SKM-1 treated with dmso at 0.1 percent for 144 hours (cell line): ENCODE data around the gene MAP4.
"Not testable (repeated sequence)": the region's sequence is repeated elsewhere in the genome, so short reads cannot be mapped to it uniquely, and the experiment has no call there.

Experiments used
- DNase-seq: peaks from one replicate; lab custom pipeline; 2025; ENCODE audit not compliant: unreplicated experiment; lab: John Stamatoyannopoulos, UW

The MAP4 gene

GRCh38 chr3:47849186-47849698 is 167.0 kb downstream of the MAP4 start:
- no peak for DNase-seq

- DNase-seq, result no peak
These were observed 167.6 kb downstream of the MAP4 start for GRCh38 chr3:47848599-47849117.

GRCh38 chr3:47847801-47848518 is 168.3 kb downstream of the MAP4 start:
- DNase-seq, result no peak

DNA sequence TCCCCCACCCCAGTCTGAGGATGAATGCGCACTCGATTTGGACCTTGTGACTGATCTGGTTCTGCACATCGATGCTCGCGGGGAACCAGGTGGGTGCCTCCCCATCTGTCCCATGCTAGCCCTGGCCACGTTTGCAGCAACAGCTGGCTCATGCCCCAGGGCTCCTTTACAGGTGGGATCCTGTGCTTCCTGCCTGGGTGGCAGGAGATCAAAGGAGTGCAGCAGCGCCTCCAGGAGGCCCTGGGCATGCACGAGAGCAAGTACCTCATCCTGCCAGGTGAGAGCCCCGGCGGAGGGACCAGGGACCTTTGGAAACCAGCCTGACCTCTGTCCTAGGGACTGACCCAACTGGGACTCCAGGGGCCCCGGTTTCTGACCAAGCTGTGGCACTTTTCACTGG is 169.0 kb downstream of the MAP4 start:
- DNase-seq, result no peak

- DNase-seq, result no peak
These were observed 169.4 kb downstream of the MAP4 start for GRCh38 chr3:47846880-47847248.

GRCh38 chr3:47846186-47846879 is 169.9 kb downstream of the MAP4 start:
- no peak for DNase-seq

DNA sequence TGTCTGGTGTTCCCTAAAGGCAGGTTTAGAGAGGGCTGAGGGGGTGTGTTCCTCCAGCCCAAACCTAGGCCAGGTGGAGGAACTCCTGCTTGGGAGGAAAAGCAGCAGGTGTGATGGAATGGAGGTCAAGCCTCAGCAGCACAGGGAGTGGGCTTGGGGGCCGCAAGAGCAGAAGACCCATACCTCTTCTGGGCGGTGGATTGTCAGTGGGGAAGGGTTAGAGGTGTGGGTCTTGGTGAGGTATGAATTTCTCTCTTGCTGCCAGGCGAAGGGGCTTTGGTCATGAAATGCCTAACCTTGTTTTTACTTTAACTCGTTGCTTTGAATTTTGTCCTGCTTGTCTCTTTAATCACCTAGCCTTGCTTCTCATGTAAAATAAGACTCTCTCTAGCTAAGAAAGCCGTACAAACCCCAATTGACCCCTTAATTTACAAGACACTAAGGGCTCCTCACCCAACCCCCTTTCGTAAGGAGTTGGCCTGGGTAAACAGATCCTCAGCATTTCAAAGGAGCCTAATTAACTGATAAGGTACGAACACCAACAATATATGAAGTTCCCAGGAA is 174.3 kb downstream of the MAP4 start:
- DNase-seq, result no peak

- DNase-seq, result no peak
These were observed 177.7 kb downstream of the MAP4 start for GRCh38 chr3:47838503-47838902.

- DNase-seq, result no peak
These were observed 179.2 kb downstream of the MAP4 start for GRCh38 chr3:47836986-47837385.

- DNase-seq, result not testable (repeated sequence)
These were observed 186.7 kb downstream of the MAP4 start for GRCh38 chr3:47829482-47829881.

DNA sequence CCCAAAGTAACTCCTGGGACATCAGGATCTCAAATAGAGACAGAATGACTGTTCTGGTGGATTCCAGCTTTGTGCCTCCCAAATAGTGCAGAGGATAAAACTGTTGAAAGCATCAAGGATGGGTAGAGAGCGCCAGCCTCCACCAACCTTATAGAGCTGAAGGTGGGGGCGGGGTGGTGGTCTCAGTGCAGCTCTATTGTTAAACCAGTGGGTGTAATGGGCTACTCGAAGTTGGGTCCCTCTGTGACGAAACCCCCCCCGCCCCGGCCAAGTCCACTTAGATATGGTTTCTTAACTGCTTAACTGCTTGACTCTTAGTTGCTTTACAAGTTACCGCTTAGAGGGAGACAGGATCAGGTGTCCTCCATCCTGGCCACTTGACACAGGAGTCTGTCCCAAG is 190.6 kb downstream of the MAP4 start:
- no peak for DNase-seq

DNA sequence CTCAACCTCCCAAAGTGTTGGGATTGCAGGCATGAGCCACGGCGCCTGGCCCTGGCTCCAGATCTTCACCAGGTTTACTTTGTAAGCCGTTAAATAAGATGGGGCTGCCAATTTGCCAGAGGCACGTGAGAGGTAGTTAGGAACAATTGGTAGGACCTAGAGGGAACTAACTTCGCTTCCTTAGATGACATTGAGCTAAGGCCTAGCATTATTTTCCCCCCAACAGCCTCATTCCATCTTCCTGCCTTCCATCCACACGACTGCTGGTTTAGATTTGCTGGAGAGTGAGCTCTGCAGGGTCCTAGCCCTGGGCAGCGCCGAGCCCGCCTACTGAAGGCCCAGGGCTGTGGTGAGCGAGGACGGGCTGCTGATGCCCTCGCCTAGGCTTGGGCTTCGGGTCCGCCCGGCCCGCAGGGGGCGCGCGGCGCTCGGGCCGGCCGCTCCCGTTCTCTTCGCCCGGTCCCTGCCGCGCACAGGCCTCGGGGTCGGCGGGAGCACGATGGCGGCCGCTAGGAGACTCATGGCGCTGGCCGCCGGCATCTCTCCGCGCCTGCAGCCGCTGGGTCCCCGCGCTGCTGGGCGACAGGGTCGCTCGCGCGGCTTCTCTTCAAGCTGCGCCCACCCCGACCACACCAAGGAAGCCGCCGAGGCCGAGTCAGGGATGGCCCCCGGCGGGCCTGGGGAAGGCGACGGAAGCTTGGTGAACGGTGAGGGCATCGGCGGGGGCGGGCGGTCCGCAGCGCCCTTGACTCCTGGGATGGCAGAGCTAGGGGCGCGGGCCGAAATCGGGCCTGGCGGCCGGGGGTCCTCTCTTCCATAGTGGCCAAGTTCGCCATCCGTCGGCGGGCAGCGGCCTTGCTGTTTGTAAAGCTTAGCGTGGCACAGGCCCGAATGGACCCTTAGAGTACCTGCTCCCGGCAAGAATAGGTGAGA is 191.4 kb downstream of the MAP4 start:
- DNase-seq, result peak; percentile 53

DNA sequence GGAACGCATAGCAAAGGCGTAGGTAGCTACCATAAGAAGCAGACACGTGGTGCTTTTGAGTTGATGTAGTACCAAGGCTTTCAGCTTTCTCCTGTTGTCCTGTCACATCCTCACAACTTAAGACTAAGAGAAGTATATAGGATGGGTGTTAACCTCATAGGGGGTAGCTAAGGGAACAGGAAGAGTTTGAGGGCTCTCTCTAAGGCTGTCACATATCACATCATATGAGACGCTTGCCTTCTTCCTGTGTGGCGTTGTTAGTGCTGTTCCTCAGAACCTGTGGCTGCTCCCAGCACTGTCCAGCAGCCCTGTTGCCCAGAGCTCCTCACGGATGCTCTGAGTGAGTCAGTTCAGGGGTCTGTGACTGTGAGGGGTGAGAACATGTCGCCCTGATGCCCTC is 198.6 kb downstream of the MAP4 start:
- no peak for DNase-seq

- no peak for DNase-seq
These were observed 202.6 kb downstream of the MAP4 start for GRCh38 chr3:47813551-47814177.

GRCh38 chr3:47804577-47804976 is 211.6 kb downstream of the MAP4 start:
- DNase-seq, result no peak

- DNase-seq, result no peak
These were observed 212.7 kb downstream of the MAP4 start for GRCh38 chr3:47803480-47804025.

DNA sequence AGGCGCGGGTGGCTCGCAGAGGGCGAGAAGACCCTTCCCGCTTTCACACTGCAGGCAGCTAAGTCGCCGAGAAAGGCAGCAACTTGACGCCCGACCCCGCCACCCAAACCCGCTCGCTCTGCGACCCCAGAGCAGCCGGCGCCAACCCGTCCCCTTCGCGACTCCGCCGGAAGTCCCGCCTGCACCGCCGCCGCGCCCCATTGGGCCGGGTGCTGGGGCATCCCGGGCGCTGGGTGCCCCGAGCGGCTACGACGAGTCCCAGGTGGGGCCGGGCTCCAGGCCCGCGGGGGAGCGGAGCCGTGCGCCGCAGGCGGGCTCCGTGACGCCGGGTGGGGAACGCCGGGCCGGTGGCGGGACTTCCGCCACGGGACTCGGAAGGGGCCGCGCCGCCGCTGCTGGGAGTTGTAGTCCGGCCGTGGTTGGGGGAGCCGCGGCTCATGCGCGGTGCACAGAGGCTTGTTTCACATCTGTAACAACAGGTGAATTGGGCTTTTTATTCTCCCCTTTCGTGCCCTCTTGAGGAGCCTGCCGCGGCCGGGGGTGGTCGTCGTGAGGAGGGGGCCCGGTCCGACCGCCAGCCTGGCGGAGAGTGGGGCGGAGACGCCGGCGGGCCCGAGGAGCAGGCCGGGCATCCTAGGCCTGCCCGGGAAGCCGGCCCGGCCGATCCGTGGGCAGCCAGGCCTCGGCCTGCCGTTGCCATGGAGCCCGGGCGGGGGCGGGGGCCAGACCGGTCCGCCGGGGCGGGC is 213.3 kb downstream of the MAP4 start, which contains the start of gene DHX30:
TSS of gene DHX30 (plus strand) at position 405 of the 746 bp plus-strand sequence. CDS start 7,546 bp downstream, outside the sequence.
- peak; percentile 59 for DNase-seq
